GM12878 (cell line): ENCODE measurements around the gene MIAT. TPM values are rescaled to one million over a fixed set of nuclear protein-coding genes. Genes with fewer than 3 reads are reported as not detected.

ENCODE experiments used
- ATAC-seq: fragments of 200-7000 bp; cut with Tn5 transposase; 3 replicates; pipeline ENCODE4 v1.9.1; 2020; ENCODE audit warnings: mild to moderate bottlenecking, moderate library complexity
- BruUV-seq: library from RNA; stranded (reverse); fragments of 400-500 nt; replicated peaks from 2 replicates; lab custom pipeline; 2021; lab: Mats Ljungman, UMichigan
- CTCF ChIA-PET: fragments of 300-600 bp; sonication (Branson Sonifier 250); formaldehyde crosslinking; extraction: SDS; loops from one replicate; lab custom pipeline; 2021; ENCODE audit warnings: inconsistent platforms; lab: Yijun Ruan, JAX
- POLR2A ChIA-PET: fragments of 350-600 bp; formaldehyde crosslinking; extraction: SDS; loops from one replicate; lab custom pipeline; 2021; ENCODE audit warnings: inconsistent platforms; lab: Charles Lee
- RAD21 ChIA-PET: fragments of 300-600 bp; sonication (Branson Sonifier 250); formaldehyde crosslinking; loops from one replicate; lab custom pipeline; 2023; ENCODE audit warnings: antibody characterized with exemption; ENCODE audit not compliant: unreplicated experiment; lab: Charles Lee
- SMC1A ChIA-PET: fragments of 300-600 bp; sonication (Branson Sonifier 250); formaldehyde crosslinking; loops from one replicate; lab custom pipeline; 2023; ENCODE audit not compliant: unreplicated experiment, uncharacterized antibody; lab: Charles Lee
- DNase-seq: peaks from one replicate; pipeline ENCODE4 v3.0.0-alpha.2; 2011; ENCODE audit warnings: low read depth, low spot score
- FAIRE-seq: peaks from 3 replicates; lab custom pipeline; 2011; peaks lifted over from hg19 to GRCh38; lab: Jason Lieb, UNC
- H2AFZ ChIP-seq: 2 replicates; pipeline ENCODE4 v1.6.0; 2011; ENCODE audit warnings: low read depth, low read length, control low read depth; ENCODE audit not compliant: control insufficient read depth
- H3K27ac ChIP-seq: 2 replicates; pipeline ENCODE4 v1.5.1; 2011; ENCODE audit warnings: control low read depth; ENCODE audit not compliant: control insufficient read depth, insufficient read depth
- H3K27me3 ChIP-seq, 2 experiments: replicated peaks in 1 of 2; 2 replicates each; pipeline versions ENCODE4 v1.6.0 to v1.6.1; 2011; ENCODE audit warnings: low read length in 1 of 2; ENCODE audit not compliant: control insufficient read depth in 2 of 2, insufficient read depth in 2 of 2
- H3K36me3 ChIP-seq, 2 experiments: 2 replicates each; pipeline ENCODE4 v1.5.1; 2011; ENCODE audit warnings: low read length in 1 of 2; ENCODE audit not compliant: control insufficient read depth in 2 of 2, insufficient read depth in 2 of 2
- H3K4me1 ChIP-seq: 2 replicates; pipeline ENCODE4 v1.6.1; 2011; ENCODE audit warnings: mild to moderate bottlenecking, low read length, moderate library complexity, mixed read lengths; ENCODE audit not compliant: control insufficient read depth, insufficient read depth
- H3K4me2 ChIP-seq: 2 replicates; pipeline ENCODE4 v1.6.0; 2011; ENCODE audit warnings: control low read depth; ENCODE audit not compliant: control insufficient read depth, insufficient read depth
- H3K4me3 ChIP-seq: fragments of 200-600 bp; sonication (generic); 2 replicates; pipeline ENCODE4 v1.5.1; 2016
- H3K79me2 ChIP-seq: 2 replicates; pipeline ENCODE4 v1.6.0; 2011; ENCODE audit warnings: low read length; ENCODE audit not compliant: control insufficient read depth, insufficient read depth
- H3K9ac ChIP-seq: 2 replicates; pipeline ENCODE4 v1.8.0; 2011; ENCODE audit warnings: low read length, control low read depth, mixed read lengths; ENCODE audit not compliant: control insufficient read depth, insufficient read depth
- H3K9me3 ChIP-seq: replicated peaks from 3 replicates; pipeline ENCODE4 v1.5.1; 2011; ENCODE audit warnings: mild to moderate bottlenecking, low read length; ENCODE audit not compliant: control insufficient read depth, insufficient read depth
- H4K20me1 ChIP-seq: 2 replicates; pipeline ENCODE4 v1.6.0; 2011; ENCODE audit not compliant: control insufficient read depth, insufficient read depth
- GABPA ChIP-seq: IDR thresholded peaks from 2 replicates; pipeline ENCODE4 v1.6.1; 2014; ENCODE audit warnings: antibody characterized with exemption, low read depth, mild to moderate bottlenecking, inconsistent platforms
- JUNB ChIP-seq: IDR thresholded peaks from 2 replicates; pipeline ENCODE4 v1.6.1; 2016; ENCODE audit warnings: antibody characterized with exemption, mild to moderate bottlenecking
- JUND ChIP-seq: IDR thresholded peaks from 2 replicates; pipeline ENCODE4 v1.6.1; 2012; ENCODE audit warnings: low read depth, mild to moderate bottlenecking, low read length, improper control_type of control experiment, moderate library complexity
- NR2F1 ChIP-seq: fragments of 450-650 bp; conservative IDR thresholded peaks from 2 replicates; pipeline ENCODE4 v1.6.1; 2017; ENCODE audit warnings: mild to moderate bottlenecking
- RUNX3 ChIP-seq: IDR thresholded peaks from 2 replicates; pipeline ENCODE4 v1.6.1; 2012; ENCODE audit warnings: low read length, inconsistent platforms
- YY1 ChIP-seq: IDR thresholded peaks from 2 replicates; pipeline ENCODE4 v1.6.1; 2011; ENCODE audit warnings: low read depth, mild to moderate bottlenecking, low read length
- WGBS: methylation state at CpG from one replicate; pipeline ENCODE4 v1.1.6; 2016; ENCODE audit warnings: low lambda C conversion rate; ENCODE audit not compliant: insufficient replicate concordance, insufficient coverage; ENCODE audit errors: missing lambda C conversion rate; 5-methylcytosine and 5-hydroxymethylcytosine counted together
- in situ Hi-C: fragments of 300-500 bp; cut with MboI; formaldehyde crosslinking; loops from 9 replicates; pipeline ENCODE4 v1.14.3; 2018; ENCODE audit warnings: mixed read lengths
- intact Hi-C: fragments of 100-400 bp; cut with micrococcal nuclease; formaldehyde crosslinking; loops from one replicate; pipeline ENCODE4 v1.14.2; 2022; ENCODE audit not compliant: unreplicated experiment
- polyA plus RNA-seq, 11 experiments: library from polyadenylated mRNA; depleted of rRNA in 4 of 11; unstranded in 6 of 11; stranded (reverse) in 5 of 11; fragments of >200 nt; fragmentation: Nextera tagmentation in 4 of 11; fragmentation: Illumina TruSeq in 1 of 11; extraction: Ambion mirVana in 4 of 11; extraction: Trizol in 1 of 11; gene quantifications; 1 replicate in 1 of 11; 2 replicates in 10 of 11; pipeline versions ENCODE4 v1.2.1 to v1.2.3, GENCODE V29; 2011 to 2016; ENCODE audit warnings: inconsistent platforms in 2 of 11, missing spikeins in 2 of 11, low read depth in 1 of 11
- total RNA-seq, 4 experiments: library from RNA; depleted of rRNA in 3 of 4; stranded (reverse); fragments of >200 nt in 3 of 4; fragmentation: Illumina TruSeq in 1 of 4; extraction: Trizol in 1 of 4; gene quantifications; 2 replicates each; pipeline versions ENCODE4 v1.2.1 to v1.2.3, GENCODE V29; 2013 to 2021
- TF ChIP-seq, protein P1 (sequence below): fragments of 450-650 bp; IDR thresholded peaks from 2 replicates; pipeline ENCODE4 v1.6.1; 2017; ENCODE audit warnings: mild to moderate bottlenecking, moderate library complexity

MIAT gene
- total and polyA plus RNA-seq, 10 of the 15 experiments (the other 5 are each of a cell fraction or from before 2014, with no cell fraction given): 0.39 to 13.7 (median 4.6) TPM

DNA sequence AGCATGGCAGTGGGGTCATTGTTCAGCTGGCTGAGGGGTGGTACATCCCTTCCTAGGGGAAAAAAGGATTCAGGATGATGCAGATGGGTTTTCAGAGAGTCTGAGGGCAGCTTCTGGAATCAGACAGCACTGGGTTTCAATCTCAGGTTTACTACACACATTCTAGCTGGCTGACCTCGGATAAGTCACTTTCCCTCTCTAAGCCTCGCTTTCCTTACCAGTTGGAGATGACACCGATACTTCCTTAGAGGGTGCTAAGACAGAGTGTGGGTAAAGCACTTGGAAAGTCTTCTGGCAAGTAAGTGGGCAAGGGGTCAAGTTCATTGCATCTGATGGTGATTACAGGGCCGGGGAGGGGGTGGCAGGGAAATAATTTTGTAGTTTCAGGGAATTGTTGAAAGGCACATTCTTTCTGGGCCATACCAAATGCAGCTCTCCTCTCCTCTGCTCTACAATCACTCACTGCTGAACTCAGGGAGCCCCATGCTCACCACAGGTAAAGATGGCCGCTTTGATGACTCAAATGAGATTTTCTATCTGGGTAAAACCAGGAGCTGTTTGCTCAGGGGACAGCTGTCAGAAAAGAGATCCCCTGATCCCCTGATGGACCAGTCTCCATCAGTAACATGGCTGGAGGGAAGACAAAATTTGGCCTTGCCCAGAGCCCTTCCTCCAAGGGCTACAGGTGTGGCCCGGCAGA, 6.5 kb upstream of the MIAT start:
- ChIA-PET RAD21 (no interaction called here), POLR2A (no interaction called here), CTCF (interaction anchor here (1.5 to 2.4 kb wide), 3 partner anchors 14 to 147 kb away, joined by 3 to 12 read pairs (median 7); no protein-coding TSS in a partner anchor), SMC1A (interaction anchor here (1.2 to 1.3 kb wide), 2 partner anchors 102 to 147 kb away, joined by 3 read pairs; no protein-coding TSS in a partner anchor)
- H3K4me2 ChIP-seq: 0 out of 2 replicates have a peak overlapping the region, but pooled peaks have one; percentile 50
- WGBS: 54% methylated on average over 6 of the region's 6 CpGs
- TF ChIP-seq, protein P1, sequence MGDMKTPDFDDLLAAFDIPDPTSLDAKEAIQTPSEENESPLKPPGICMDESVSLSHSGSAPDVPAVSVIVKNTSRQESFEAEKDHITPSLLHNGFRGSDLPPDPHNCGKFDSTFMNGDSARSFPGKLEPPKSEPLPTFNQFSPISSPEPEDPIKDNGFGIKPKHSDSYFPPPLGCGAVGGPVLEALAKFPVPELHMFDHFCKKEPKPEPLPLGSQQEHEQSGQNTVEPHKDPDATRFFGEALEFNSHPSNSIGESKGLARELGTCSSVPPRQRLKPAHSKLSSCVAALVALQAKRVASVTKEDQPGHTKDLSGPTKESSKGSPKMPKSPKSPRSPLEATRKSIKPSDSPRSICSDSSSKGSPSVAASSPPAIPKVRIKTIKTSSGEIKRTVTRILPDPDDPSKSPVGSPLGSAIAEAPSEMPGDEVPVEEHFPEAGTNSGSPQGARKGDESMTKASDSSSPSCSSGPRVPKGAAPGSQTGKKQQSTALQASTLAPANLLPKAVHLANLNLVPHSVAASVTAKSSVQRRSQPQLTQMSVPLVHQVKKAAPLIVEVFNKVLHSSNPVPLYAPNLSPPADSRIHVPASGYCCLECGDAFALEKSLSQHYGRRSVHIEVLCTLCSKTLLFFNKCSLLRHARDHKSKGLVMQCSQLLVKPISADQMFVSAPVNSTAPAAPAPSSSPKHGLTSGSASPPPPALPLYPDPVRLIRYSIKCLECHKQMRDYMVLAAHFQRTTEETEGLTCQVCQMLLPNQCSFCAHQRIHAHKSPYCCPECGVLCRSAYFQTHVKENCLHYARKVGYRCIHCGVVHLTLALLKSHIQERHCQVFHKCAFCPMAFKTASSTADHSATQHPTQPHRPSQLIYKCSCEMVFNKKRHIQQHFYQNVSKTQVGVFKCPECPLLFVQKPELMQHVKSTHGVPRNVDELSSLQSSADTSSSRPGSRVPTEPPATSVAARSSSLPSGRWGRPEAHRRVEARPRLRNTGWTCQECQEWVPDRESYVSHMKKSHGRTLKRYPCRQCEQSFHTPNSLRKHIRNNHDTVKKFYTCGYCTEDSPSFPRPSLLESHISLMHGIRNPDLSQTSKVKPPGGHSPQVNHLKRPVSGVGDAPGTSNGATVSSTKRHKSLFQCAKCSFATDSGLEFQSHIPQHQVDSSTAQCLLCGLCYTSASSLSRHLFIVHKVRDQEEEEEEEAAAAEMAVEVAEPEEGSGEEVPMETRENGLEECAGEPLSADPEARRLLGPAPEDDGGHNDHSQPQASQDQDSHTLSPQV: no peak
- TF ChIP-seq NR2F1 (no peak), JUND (no peak), YY1 (peak; percentile 86), GABPA (no peak), RUNX3 (peak; percentile 52), JUNB (0 out of 2 replicates have a peak, but pooled peaks have one; percentile 23)
- DNase-seq (no peak), ATAC-seq (peak; percentile 51), FAIRE-seq (no peak)
- H3K9me3 ChIP-seq: no peaks in the 10 kb centered on the region
- intact Hi-C loops: no loop called here
- no peak overlapping the region for H3K9ac ChIP-seq
- no peaks in the 10 kb centered on the region for H3K79me2 ChIP-seq
- H3K4me1 ChIP-seq: peaks cover 27% of the 10 kb centered on the region
- no peak overlapping the region for H2AFZ ChIP-seq
- no peak overlapping the region for H3K27ac ChIP-seq
- no peak overlapping the region for H3K4me3 ChIP-seq
- no peaks in the 10 kb centered on the region for H3K36me3 ChIP-seq
- no peaks in the 10 kb centered on the region; the same call in 1 of the 2 replicates for H4K20me1 ChIP-seq
- no TSS peak for BruUV-seq
- in situ Hi-C loops: no loop called here
- peaks cover 0 to 5% of the 10 kb centered on the region in 2 experiments; a peak in 2 of 4 replicates for H3K27me3 ChIP-seq
